Measurements from ENCODE around the gene BLTP3B. TPM values are rescaled to one million over a fixed set of nuclear protein-coding genes. Genes with fewer than 3 reads are reported as not detected.

The BLTP3B gene
- total RNA-seq, 1 donor from 2014 or later: 11.9 TPM

GRCh38 chr12:100159391-100160104 lies 16.9 kb upstream of the BLTP3B start:
- intact Hi-C loops (cut with micrococcal nuclease): no loop called here
- Histone ChIP-seq H3K27ac (replicated peaks) (no peak overlapping the region), H3K9me3 (replicated peaks) (no peaks in the 10 kb centered on the region), H3K27me3 (ENCODE audit: low read depth) (no peaks in the 10 kb centered on the region), H3K4me3 (no peak overlapping the region), H3K36me3 (no peaks in the 10 kb centered on the region), H3K4me1 (peaks cover 12% of the 10 kb centered on the region)
- DNase-seq: no peak
- TF ChIP-seq, protein P1, sequence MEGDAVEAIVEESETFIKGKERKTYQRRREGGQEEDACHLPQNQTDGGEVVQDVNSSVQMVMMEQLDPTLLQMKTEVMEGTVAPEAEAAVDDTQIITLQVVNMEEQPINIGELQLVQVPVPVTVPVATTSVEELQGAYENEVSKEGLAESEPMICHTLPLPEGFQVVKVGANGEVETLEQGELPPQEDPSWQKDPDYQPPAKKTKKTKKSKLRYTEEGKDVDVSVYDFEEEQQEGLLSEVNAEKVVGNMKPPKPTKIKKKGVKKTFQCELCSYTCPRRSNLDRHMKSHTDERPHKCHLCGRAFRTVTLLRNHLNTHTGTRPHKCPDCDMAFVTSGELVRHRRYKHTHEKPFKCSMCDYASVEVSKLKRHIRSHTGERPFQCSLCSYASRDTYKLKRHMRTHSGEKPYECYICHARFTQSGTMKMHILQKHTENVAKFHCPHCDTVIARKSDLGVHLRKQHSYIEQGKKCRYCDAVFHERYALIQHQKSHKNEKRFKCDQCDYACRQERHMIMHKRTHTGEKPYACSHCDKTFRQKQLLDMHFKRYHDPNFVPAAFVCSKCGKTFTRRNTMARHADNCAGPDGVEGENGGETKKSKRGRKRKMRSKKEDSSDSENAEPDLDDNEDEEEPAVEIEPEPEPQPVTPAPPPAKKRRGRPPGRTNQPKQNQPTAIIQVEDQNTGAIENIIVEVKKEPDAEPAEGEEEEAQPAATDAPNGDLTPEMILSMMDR (IDR thresholded peaks at IDR 0.05; ENCODE audit: borderline replicate concordance): no peak

- no peak for DNase-seq
- peaks cover 2% of the 10 kb centered on the region for H3K4me1 ChIP-seq
- H3K4me3 ChIP-seq: no peak overlapping the region
- H3K36me3 ChIP-seq: no peaks in the 10 kb centered on the region
- intact Hi-C loops (cut with micrococcal nuclease): no loop called here
- H3K27ac ChIP-seq (replicated peaks): no peak overlapping the region
- no peaks in the 10 kb centered on the region for H3K27me3 ChIP-seq (ENCODE audit: low read depth)
- H3K9me3 ChIP-seq (replicated peaks): no peaks in the 10 kb centered on the region
- TF ChIP-seq, protein P1 (IDR thresholded peaks at IDR 0.05; ENCODE audit: borderline replicate concordance): no peak
Observed at GRCh38 chr12:100158535-100158934, 15.9 kb upstream of the BLTP3B start.

DNA sequence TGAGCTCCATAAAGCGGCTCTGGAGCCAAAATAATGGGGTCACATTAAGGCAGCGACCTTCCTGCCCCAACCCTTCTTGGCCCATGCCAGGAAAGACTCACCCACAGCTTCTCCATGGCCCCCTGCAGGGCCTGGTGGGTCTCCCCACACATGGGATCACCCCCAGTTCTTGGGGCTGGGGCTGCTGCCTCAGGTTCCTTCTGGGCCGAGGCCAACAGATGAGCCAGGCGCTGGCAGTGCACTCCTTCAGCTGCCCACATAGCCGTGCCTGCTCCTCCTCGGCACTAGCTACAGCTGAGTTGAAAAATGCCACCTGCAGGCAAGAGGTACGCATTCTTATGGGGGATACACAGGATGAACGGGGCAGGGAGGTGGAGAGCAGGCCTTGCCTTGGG lies 14.8 kb upstream of the BLTP3B start:
- no peaks in the 10 kb centered on the region for H3K9me3 ChIP-seq (replicated peaks)
- no peaks in the 10 kb centered on the region for H3K36me3 ChIP-seq
- H3K4me3 ChIP-seq: no peak overlapping the region
- no peaks in the 10 kb centered on the region for H3K27me3 ChIP-seq (ENCODE audit: low read depth)
- no peaks in the 10 kb centered on the region for H3K4me1 ChIP-seq
- H3K27ac ChIP-seq (replicated peaks): no peak overlapping the region
- DNase-seq: no peak
- intact Hi-C loops (cut with micrococcal nuclease): no loop called here
- TF ChIP-seq, protein P1 (IDR thresholded peaks at IDR 0.05; ENCODE audit: borderline replicate concordance): no peak

GRCh38 chr12:100156731-100157426 lies 14.2 kb upstream of the BLTP3B start:
- H3K27ac ChIP-seq (replicated peaks): no peak overlapping the region
- H3K4me1 ChIP-seq: no peaks in the 10 kb centered on the region
- H3K4me3 ChIP-seq: no peak overlapping the region
- no peaks in the 10 kb centered on the region for H3K9me3 ChIP-seq (replicated peaks)
- no peaks in the 10 kb centered on the region for H3K36me3 ChIP-seq
- TF ChIP-seq, protein P1 (IDR thresholded peaks at IDR 0.05; ENCODE audit: borderline replicate concordance): no peak
- intact Hi-C loops (cut with micrococcal nuclease): no loop called here
- H3K27me3 ChIP-seq (ENCODE audit: low read depth): no peaks in the 10 kb centered on the region
- no peak for DNase-seq

GRCh38 chr12:100154474-100155247 lies 12.0 kb upstream of the BLTP3B start:
- DNase-seq: peak; percentile 79
- Histone ChIP-seq H3K4me1 (no peaks in the 10 kb centered on the region), H3K9me3 (replicated peaks) (no peaks in the 10 kb centered on the region), H3K4me3 (no peak overlapping the region), H3K27me3 (ENCODE audit: low read depth) (no peaks in the 10 kb centered on the region), H3K36me3 (no peaks in the 10 kb centered on the region), H3K27ac (replicated peaks) (no peak overlapping the region)
- TF ChIP-seq, protein P1 (IDR thresholded peaks at IDR 0.05; ENCODE audit: borderline replicate concordance): peak; percentile 83
- intact Hi-C loops (cut with micrococcal nuclease): no loop called here

All from left ventricle myocardium inferior (tissue), 1 donor.